ENCODE data around the gene CEACAM16.
"Not testable (repeated sequence)": the region's sequence is repeated elsewhere in the genome, so short reads cannot be mapped to it uniquely, and the experiment has no call there.

Gene CEACAM16

GRCh38 chr19:44661205-44661604 lies 37.7 kb upstream of the CEACAM16 start:
- Histone ChIP-seq H3K27ac (no peak overlapping the region), H4K20me1 (no peaks in the 10 kb centered on the region; a peak in 2 of 22 replicates), H3K4me2 (no peak overlapping the region), H3K27me3 (no peaks in the 10 kb centered on the region), H3K4me1 (peaks cover 0 to 7% (median 0%) of the 10 kb centered on the region in 10 experiments; a peak in 5 of 20 replicates), H3K9ac (no peak overlapping the region), H3K36me3 (peaks cover 0 to 62% (median 16%) of the 10 kb centered on the region in 11 experiments; a peak in 14 of 22 replicates), H3K9me3 (replicated peaks in 1 of 11) (no peaks in the 10 kb centered on the region), H3K4me3 (no peak overlapping the region)
- no peak for TF ChIP-seq Cebpa-rat (IDR thresholded peaks at IDR 0.05)

- no peaks in the 10 kb centered on the region for H3K9me3 ChIP-seq (replicated peaks in 1 of 11)
- H3K4me1 ChIP-seq: peaks cover 0 to 7% (median 0%) of the 10 kb centered on the region in 10 experiments; a peak in 5 of 20 replicates
- H3K4me3 ChIP-seq: no peak overlapping the region
- no peak overlapping the region for H3K9ac ChIP-seq
- H3K27ac ChIP-seq: no peak overlapping the region
- no peak for TF ChIP-seq Cebpa-rat (IDR thresholded peaks at IDR 0.05)
- H3K36me3 ChIP-seq: peaks cover 0 to 57% (median 16%) of the 10 kb centered on the region in 11 experiments; a peak in 14 of 22 replicates
- H4K20me1 ChIP-seq: no peaks in the 10 kb centered on the region; a peak in 2 of 22 replicates
- no peaks in the 10 kb centered on the region for H3K27me3 ChIP-seq
- H3K4me2 ChIP-seq: no peak overlapping the region
Observed at GRCh38 chr19:44661904-44662303, 37.0 kb upstream of the CEACAM16 start.

GRCh38 chr19:44662691-44663385 lies 36.1 kb upstream of the CEACAM16 start:
- no peaks in the 10 kb centered on the region for H3K27me3 ChIP-seq
- no peaks in the 10 kb centered on the region for H4K20me1 ChIP-seq
- no peaks in the 10 kb centered on the region for H3K4me1 ChIP-seq
- H3K9me3 ChIP-seq (replicated peaks in 1 of 11): no peaks in the 10 kb centered on the region
- no peak for TF ChIP-seq Cebpa-rat (IDR thresholded peaks at IDR 0.05)
- H3K4me3 ChIP-seq: no peak overlapping the region
- H3K9ac ChIP-seq: no peak overlapping the region
- H3K36me3 ChIP-seq: peaks cover 0 to 54% (median 13%) of the 10 kb centered on the region in 11 experiments; a peak in 14 of 22 replicates
- H3K4me2 ChIP-seq: no peak overlapping the region
- H3K27ac ChIP-seq: no peak overlapping the region

GRCh38 chr19:44663996-44664395 lies 35.0 kb upstream of the CEACAM16 start:
- Histone ChIP-seq H3K4me2 (no peak overlapping the region), H3K4me1 (no peaks in the 10 kb centered on the region), H3K9me3 (replicated peaks in 1 of 11) (no peaks in the 10 kb centered on the region), H3K9ac (no peak overlapping the region), H3K36me3 (peaks cover 0 to 43% (median 6%) of the 10 kb centered on the region in 11 experiments; a peak in 11 of 22 replicates), H4K20me1 (no peaks in the 10 kb centered on the region), H3K27ac (no peak overlapping the region), H3K27me3 (no peaks in the 10 kb centered on the region), H3K4me3 (no peak overlapping the region)
- TF ChIP-seq Cebpa-rat (IDR thresholded peaks at IDR 0.05): no peak

- H3K4me3 ChIP-seq: no peak overlapping the region
- H3K9ac ChIP-seq: no peak overlapping the region
- no peak overlapping the region for H3K27ac ChIP-seq
- no peaks in the 10 kb centered on the region for H3K9me3 ChIP-seq (replicated peaks in 1 of 11)
- no peaks in the 10 kb centered on the region for H3K27me3 ChIP-seq
- no peaks in the 10 kb centered on the region for H3K4me1 ChIP-seq
- no peaks in the 10 kb centered on the region for H4K20me1 ChIP-seq
- TF ChIP-seq Cebpa-rat (IDR thresholded peaks at IDR 0.05): no peak
- H3K4me2 ChIP-seq: no peak overlapping the region
- H3K36me3 ChIP-seq: peaks cover 0 to 33% (median 6%) of the 10 kb centered on the region in 11 experiments; a peak in 8 of 22 replicates
Observed at GRCh38 chr19:44664976-44665375, 34.0 kb upstream of the CEACAM16 start.

- H3K4me2 ChIP-seq: no peak overlapping the region
- no peaks in the 10 kb centered on the region for H3K4me1 ChIP-seq
- no peak for TF ChIP-seq Cebpa-rat (IDR thresholded peaks at IDR 0.05)
- H3K9me3 ChIP-seq (replicated peaks in 1 of 11): peaks cover 0 to 5% (median 0%) of the 10 kb centered on the region in 11 experiments; a peak in 3 of 22 replicates
- H3K4me3 ChIP-seq: no peak overlapping the region
- H4K20me1 ChIP-seq: no peaks in the 10 kb centered on the region
- H3K36me3 ChIP-seq: peaks cover 0 to 14% (median 0%) of the 10 kb centered on the region in 11 experiments; a peak in 4 of 22 replicates
- H3K27ac ChIP-seq: no peak overlapping the region
- H3K9ac ChIP-seq: no peak overlapping the region
- no peaks in the 10 kb centered on the region for H3K27me3 ChIP-seq
Observed at GRCh38 chr19:44666852-44667556, 31.9 kb upstream of the CEACAM16 start.

GRCh38 chr19:44668985-44669764 lies 29.8 kb upstream of the CEACAM16 start:
- H4K20me1 ChIP-seq: no peaks in the 10 kb centered on the region
- TF ChIP-seq Cebpa-rat (IDR thresholded peaks at IDR 0.05): no peak
- no peak overlapping the region for H3K27ac ChIP-seq
- H3K9me3 ChIP-seq (replicated peaks in 1 of 11): peaks cover 0 to 8% (median 0%) of the 10 kb centered on the region in 11 experiments; a peak in 4 of 22 replicates
- H3K36me3 ChIP-seq: no peaks in the 10 kb centered on the region
- no peaks in the 10 kb centered on the region for H3K4me1 ChIP-seq
- H3K27me3 ChIP-seq: no peaks in the 10 kb centered on the region
- no peak overlapping the region for H3K9ac ChIP-seq
- H3K4me2 ChIP-seq: no peak overlapping the region
- H3K4me3 ChIP-seq: no peak overlapping the region

- not testable (repeated sequence) for H4K20me1 ChIP-seq; H3K36me3 ChIP-seq; H3K27ac ChIP-seq; H3K9me3 ChIP-seq (replicated peaks in 1 of 11); H3K4me2 ChIP-seq; H3K4me3 ChIP-seq; H3K4me1 ChIP-seq; H3K9ac ChIP-seq; H3K27me3 ChIP-seq
Observed at GRCh38 chr19:44670027-44670426, 28.9 kb upstream of the CEACAM16 start.

GRCh38 chr19:44671400-44671799 lies 27.6 kb upstream of the CEACAM16 start, which contains the start of gene CEACAM19:
Gene CEACAM19 (plus strand): TSS chr19:44671482. CDS start chr19:44671932, 450 bp downstream.
- no peaks in the 10 kb centered on the region for H3K27me3 ChIP-seq
- H3K36me3 ChIP-seq: no peaks in the 10 kb centered on the region
- no peak within 1 kb of the TSS for H3K4me3 ChIP-seq
- H3K4me1 ChIP-seq: peaks cover 0 to 1% (median under 1%) of the 10 kb centered on the region in 10 experiments; a peak in 6 of 20 replicates
- H3K9ac ChIP-seq: no peak within 1 kb of the TSS
- TF ChIP-seq Cebpa-rat (IDR thresholded peaks at IDR 0.05): no peak
- no peak within 1 kb of the TSS for H3K4me2 ChIP-seq
- no peaks in the 10 kb centered on the region for H4K20me1 ChIP-seq
- peaks cover 0 to 8% (median 0%) of the 10 kb centered on the region in 11 experiments; a peak in 4 of 22 replicates for H3K9me3 ChIP-seq (replicated peaks in 1 of 11)
- H3K27ac ChIP-seq: no peak within 1 kb of the TSS

Data from BLaER1 treated with 17β-estradiol and CSF1 and Interleukin-3, amounts not matched to agents 10 nM and 100 nM (cell line).